ENCODE data around the gene PAWR.

Gene PAWR

GRCh38 chr12:79689477-79690141, 1.2 kb downstream of the PAWR start (continued):
- TF ChIP-seq ZNF26 (tag by site-specific recombination; IDR thresholded peaks at IDR 0.05), result no peak
- peak; percentile 61; the same call in 1 of the 2 replicates for TF ChIP-seq KLF10 (tag by site-specific recombination; IDR thresholded peaks at IDR 0.05)
- TF ChIP-seq ZNF138 (tag by site-specific recombination; IDR thresholded peaks at IDR 0.05; ENCODE audit: borderline replicate concordance), result no peak
- no peak for TF ChIP-seq ZNF350 (tag by site-specific recombination; IDR thresholded peaks at IDR 0.05)
- no peak for TF ChIP-seq EGR2 (tag by site-specific recombination; IDR thresholded peaks at IDR 0.05; ENCODE audit: low read depth)
- no peak for TF ChIP-seq ZNF677 (tag by site-specific recombination; IDR thresholded peaks at IDR 0.05)
- TF ChIP-seq, protein P1, sequence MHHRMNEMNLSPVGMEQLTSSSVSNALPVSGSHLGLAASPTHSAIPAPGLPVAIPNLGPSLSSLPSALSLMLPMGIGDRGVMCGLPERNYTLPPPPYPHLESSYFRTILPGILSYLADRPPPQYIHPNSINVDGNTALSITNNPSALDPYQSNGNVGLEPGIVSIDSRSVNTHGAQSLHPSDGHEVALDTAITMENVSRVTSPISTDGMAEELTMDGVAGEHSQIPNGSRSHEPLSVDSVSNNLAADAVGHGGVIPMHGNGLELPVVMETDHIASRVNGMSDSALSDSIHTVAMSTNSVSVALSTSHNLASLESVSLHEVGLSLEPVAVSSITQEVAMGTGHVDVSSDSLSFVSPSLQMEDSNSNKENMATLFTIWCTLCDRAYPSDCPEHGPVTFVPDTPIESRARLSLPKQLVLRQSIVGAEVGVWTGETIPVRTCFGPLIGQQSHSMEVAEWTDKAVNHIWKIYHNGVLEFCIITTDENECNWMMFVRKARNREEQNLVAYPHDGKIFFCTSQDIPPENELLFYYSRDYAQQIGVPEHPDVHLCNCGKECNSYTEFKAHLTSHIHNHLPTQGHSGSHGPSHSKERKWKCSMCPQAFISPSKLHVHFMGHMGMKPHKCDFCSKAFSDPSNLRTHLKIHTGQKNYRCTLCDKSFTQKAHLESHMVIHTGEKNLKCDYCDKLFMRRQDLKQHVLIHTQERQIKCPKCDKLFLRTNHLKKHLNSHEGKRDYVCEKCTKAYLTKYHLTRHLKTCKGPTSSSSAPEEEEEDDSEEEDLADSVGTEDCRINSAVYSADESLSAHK (tag by site-specific recombination; IDR thresholded peaks at IDR 0.05), result no peak
- no peak for TF ChIP-seq ZNF513 (tag by site-specific recombination; IDR thresholded peaks at IDR 0.05)
- TF ChIP-seq ZNF354C (tag by site-specific recombination; IDR thresholded peaks at IDR 0.05; ENCODE audit: borderline replicate concordance, low read depth), result no peak
- peak; percentile 95 for TF ChIP-seq GLIS1 (tag by site-specific recombination; IDR thresholded peaks at IDR 0.05)
- peak; percentile 83 for TF ChIP-seq ZNF600 (tag by site-specific recombination; IDR thresholded peaks at IDR 0.05)
- no peak for TF ChIP-seq YY1 (tag by site-specific recombination; IDR thresholded peaks at IDR 0.05)
- TF ChIP-seq ZNF394 (tag by site-specific recombination; IDR thresholded peaks at IDR 0.05; ENCODE audit: borderline replicate concordance), result peak; percentile 78
- no peak for TF ChIP-seq TRIM28 (IDR thresholded peaks at IDR 0.05; ENCODE audit: borderline replicate concordance, low read length)
- no peak for TF ChIP-seq ZNF112 (tag by site-specific recombination; IDR thresholded peaks at IDR 0.05)
- TF ChIP-seq, protein P2, sequence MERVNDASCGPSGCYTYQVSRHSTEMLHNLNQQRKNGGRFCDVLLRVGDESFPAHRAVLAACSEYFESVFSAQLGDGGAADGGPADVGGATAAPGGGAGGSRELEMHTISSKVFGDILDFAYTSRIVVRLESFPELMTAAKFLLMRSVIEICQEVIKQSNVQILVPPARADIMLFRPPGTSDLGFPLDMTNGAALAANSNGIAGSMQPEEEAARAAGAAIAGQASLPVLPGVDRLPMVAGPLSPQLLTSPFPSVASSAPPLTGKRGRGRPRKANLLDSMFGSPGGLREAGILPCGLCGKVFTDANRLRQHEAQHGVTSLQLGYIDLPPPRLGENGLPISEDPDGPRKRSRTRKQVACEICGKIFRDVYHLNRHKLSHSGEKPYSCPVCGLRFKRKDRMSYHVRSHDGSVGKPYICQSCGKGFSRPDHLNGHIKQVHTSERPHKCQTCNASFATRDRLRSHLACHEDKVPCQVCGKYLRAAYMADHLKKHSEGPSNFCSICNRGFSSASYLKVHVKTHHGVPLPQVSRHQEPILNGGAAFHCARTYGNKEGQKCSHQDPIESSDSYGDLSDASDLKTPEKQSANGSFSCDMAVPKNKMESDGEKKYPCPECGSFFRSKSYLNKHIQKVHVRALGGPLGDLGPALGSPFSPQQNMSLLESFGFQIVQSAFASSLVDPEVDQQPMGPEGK (tag by site-specific recombination; IDR thresholded peaks at IDR 0.05), result peak; percentile 39
- TF ChIP-seq HOXA7 (CRISPR knock-in tag; IDR thresholded peaks at IDR 0.05; ENCODE audit: borderline replicate concordance), result no peak
- no peak for TF ChIP-seq SP3 (tag by site-specific recombination; IDR thresholded peaks at IDR 0.05)
- TF ChIP-seq ZBTB7A (tag by site-specific recombination; IDR thresholded peaks at IDR 0.05; ENCODE audit: low read depth), result no peak
- peak; percentile 97 for TF ChIP-seq ZNF530 (tag by site-specific recombination; IDR thresholded peaks at IDR 0.05; ENCODE audit: low read depth)
- no peak for TF ChIP-seq ZNF16 (tag by site-specific recombination; IDR thresholded peaks at IDR 0.05; ENCODE audit: low read depth)
- TF ChIP-seq HOXD13 (CRISPR knock-in tag; IDR thresholded peaks at IDR 0.05; ENCODE audit: borderline replicate concordance), result no peak
- TF ChIP-seq ZNF560 (tag by site-specific recombination; IDR thresholded peaks at IDR 0.05; ENCODE audit: borderline replicate concordance), result no peak
- TF ChIP-seq ZBTB48 (tag by site-specific recombination; IDR thresholded peaks at IDR 0.05), result peak; percentile 58; the same call in 1 of the 2 replicates
- peak; percentile 59; the same call in 1 of the 2 replicates for TF ChIP-seq ZEB2 (tag by site-specific recombination; IDR thresholded peaks at IDR 0.05)
- TF ChIP-seq ZSCAN4 (tag by site-specific recombination; IDR thresholded peaks at IDR 0.05), result no peak
- TF ChIP-seq ZNF2 (tag by site-specific recombination; IDR thresholded peaks at IDR 0.05), result 0 out of 2 replicates have a peak, but pooled peaks have one; percentile 13
- TF ChIP-seq, protein P3, sequence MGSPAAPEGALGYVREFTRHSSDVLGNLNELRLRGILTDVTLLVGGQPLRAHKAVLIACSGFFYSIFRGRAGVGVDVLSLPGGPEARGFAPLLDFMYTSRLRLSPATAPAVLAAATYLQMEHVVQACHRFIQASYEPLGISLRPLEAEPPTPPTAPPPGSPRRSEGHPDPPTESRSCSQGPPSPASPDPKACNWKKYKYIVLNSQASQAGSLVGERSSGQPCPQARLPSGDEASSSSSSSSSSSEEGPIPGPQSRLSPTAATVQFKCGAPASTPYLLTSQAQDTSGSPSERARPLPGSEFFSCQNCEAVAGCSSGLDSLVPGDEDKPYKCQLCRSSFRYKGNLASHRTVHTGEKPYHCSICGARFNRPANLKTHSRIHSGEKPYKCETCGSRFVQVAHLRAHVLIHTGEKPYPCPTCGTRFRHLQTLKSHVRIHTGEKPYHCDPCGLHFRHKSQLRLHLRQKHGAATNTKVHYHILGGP (tag by site-specific recombination; IDR thresholded peaks at IDR 0.05), result no peak
- no peak for TF ChIP-seq ZNF521 (tag by site-specific recombination; IDR thresholded peaks at IDR 0.05)
